Activated CD8-positive, alpha-beta memory T cell treated with anti-CD3 and anti-CD28 coated beads for 36 hours (primary cell): ENCODE results near the gene ABHD14A. TPM values are rescaled to one million over a fixed set of nuclear protein-coding genes. Genes with fewer than 3 reads are reported as not detected.

ENCODE experiments used
- CTCF ChIA-PET: fragments of 350-600 bp; sonication (Branson Sonifier 250); formaldehyde crosslinking; loops from one replicate; lab custom pipeline; 2021; ENCODE audit warnings: antibody characterized with exemption; lab: Charles Lee
- POLR2A ChIA-PET: fragments of 350-600 bp; sonication (Branson Sonifier 250); formaldehyde crosslinking; loops from one replicate; lab custom pipeline; 2021; ENCODE audit warnings: antibody characterized with exemption; lab: Charles Lee
- total RNA-seq, 2 experiments: library from RNA; stranded (reverse); gene quantifications; one replicate each; pipeline ENCODE4 v1.2.3, GENCODE V29; 2021

ABHD14A gene
- total RNA-seq, 2 experiments from 2014 or later, result 14.4 to 14.5 TPM

DNA sequence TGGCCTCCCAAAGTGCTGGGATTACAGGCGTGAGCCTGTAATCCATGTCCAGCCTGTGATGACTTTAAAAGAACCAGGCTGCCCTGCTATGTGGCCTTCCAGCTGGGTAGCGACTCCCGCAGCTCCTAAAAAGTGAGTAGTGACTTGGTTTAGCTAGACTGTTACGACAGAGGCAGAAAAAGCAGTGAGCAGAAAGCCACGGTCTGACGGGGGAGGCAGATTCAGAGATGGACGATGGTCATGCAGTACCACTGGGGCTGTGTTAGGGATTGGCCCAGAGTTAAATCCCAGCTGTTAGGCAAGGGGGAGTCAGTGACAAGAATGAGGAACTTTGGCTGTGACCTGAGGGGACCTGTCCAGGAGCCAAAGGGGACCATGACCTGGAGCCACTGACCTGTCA lies 23.9 kb downstream of the ABHD14A start:
- ChIA-PET CTCF (interaction anchor here (0.9 to 1.4 kb wide), 3 partner anchors 55 to 144 kb away, joined by 3 to 5 read pairs (median 3); no protein-coding TSS in a partner anchor), POLR2A (interaction anchor here (0.6 kb wide), 1 partner anchor 25 kb away, joined by 3 read pairs; the partner anchor contains the start of gene ABHD14B)

DNA sequence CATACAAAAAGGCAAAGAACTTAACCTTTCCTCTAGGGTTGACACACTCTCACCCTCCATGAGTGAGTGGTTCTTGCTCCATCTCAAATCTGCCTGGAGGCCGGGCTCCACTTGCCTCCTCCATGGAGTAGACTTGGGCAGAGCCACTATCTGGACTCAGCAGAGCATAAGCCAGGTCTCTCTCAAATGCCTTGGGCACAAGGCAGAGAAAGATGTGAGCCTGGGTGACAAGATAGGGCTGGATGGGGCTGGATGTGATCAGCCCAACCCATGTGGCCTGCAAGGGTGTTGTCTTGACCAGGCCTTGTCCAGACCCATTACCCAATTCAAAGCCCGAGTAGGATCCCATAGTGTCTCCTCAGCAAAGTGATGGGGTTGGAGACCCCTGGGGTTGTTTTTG lies 25.0 kb downstream of the ABHD14A start:
- POLR2A ChIA-PET, result no interaction called here
- CTCF ChIA-PET, result interaction anchor here (2.7 to 5.3 kb wide), 3 partner anchors 54 to 146 kb away, joined by 25 to 42 read pairs (median 41); partner anchors contain the start of gene DUSP7

- CTCF ChIA-PET, result interaction anchor here (0.6 to 5.3 kb wide), 28 partner anchors 11 to 362 kb away, joined by 3 to 42 read pairs (median 4); partner anchors contain the start of genes ABHD14B, ACY1, DUSP7 and PARP3
- POLR2A ChIA-PET, result interaction anchor here (0.6 kb wide), 1 partner anchor 130 kb away, joined by 3 read pairs; no protein-coding TSS in a partner anchor
These were observed 26.6 kb downstream of the ABHD14A start for GRCh38 chr3:52001443-52001974.

GRCh38 chr3:52002748-52003147 lies 27.9 kb downstream of the ABHD14A start:
- CTCF ChIA-PET, result interaction anchor here (1.0 to 5.3 kb wide), 9 partner anchors 39 to 179 kb away, joined by 3 to 42 read pairs (median 4); partner anchors contain the start of genes PARP3 and RRP9

DNA sequence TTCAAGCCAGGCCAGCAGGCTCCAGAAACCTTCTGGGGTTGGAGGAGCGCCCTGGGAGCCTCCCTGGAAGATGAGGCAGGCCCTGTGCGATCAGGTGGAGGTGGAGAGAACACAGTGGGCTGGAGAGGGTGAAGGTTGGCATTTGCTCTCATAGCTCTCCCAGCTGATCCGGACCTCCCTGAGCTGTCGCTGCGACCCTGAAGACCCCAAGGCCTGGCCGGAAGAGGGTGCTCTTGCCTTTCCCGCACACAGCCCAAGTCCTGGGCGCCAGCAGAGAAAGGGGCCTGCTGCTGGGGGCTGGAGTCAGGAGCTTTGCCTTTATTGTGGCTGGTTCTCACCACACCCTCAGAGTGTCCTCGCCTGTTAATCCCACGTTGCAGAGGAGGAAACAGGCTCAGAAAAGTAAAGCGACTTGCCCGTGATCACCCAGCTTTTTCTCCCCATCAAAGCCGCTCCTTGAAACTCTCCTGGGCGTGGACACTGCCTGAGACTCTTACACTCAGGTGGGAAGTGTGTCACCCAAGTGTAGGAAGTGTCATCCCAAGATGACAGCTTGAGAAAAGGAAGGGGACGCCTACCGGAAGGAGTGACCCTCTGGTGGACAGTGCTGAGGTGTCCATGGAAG lies 29.4 kb downstream of the ABHD14A start:
- ChIA-PET CTCF (interaction anchor here (1.1 to 5.3 kb wide), 3 partner anchors 49 to 142 kb away, joined by 5 to 41 read pairs (median 8); no protein-coding TSS in a partner anchor), POLR2A (interaction anchor here (0.6 kb wide), 1 partner anchor 37 kb away, joined by 4 read pairs; no protein-coding TSS in a partner anchor)

More at GRCh38 chr3:52002748-52003147, 27.9 kb downstream of the ABHD14A start:
- POLR2A ChIA-PET, result no interaction called here

DNA sequence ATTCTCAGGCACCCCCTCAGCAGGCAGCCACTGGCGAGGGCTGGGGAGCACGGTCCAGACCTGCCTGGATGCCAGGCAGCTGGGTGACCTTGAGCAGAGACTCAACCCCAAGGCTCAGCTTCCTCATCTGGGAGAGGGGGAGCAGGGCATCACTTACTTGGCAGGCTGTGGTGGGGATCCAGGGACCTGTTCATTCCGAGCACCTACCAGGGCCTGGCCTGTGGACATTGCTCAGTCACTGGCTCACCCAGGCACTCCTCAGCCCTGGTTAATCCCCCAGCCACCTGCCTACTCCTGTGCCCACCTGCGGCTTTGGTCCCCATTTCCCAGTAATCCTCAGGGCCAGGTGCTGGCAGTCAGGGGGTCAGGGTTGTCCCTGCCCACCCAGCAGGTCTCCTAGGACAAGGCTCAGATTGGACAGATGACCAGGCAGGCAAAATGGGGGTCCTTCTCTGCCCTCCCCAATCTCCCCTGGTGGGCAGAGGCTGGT lies 30.1 kb downstream of the ABHD14A start:
- ChIA-PET POLR2A (no interaction called here), CTCF (interaction anchor here (1.7 to 5.3 kb wide), 2 partner anchors 118 to 141 kb away, joined by 8 to 41 read pairs; no protein-coding TSS in a partner anchor)

- ChIA-PET POLR2A (no interaction called here), CTCF (no interaction called here)
These were observed 30.7 kb downstream of the ABHD14A start for GRCh38 chr3:52005571-52005986.

GRCh38 chr3:52006017-52006819 lies 31.4 kb downstream of the ABHD14A start:
- CTCF ChIA-PET, result no interaction called here
- POLR2A ChIA-PET, result no interaction called here

DNA sequence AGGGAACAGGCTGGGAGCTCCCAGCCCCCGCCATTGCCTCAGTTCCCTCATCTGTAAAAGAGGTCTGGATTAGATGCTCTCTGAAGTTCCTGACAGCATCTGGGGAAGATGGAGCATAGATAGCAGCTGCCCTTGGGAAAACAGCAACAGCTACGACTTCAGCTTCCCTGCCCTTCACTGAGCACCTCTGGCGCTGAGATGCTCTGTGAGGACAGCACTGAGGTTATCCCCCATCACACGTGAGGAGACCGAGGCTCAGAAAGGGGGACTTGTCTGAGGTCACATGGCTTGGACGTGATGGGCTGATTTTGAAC lies 31.9 kb downstream of the ABHD14A start:
- CTCF ChIA-PET, result no interaction called here
- POLR2A ChIA-PET, result no interaction called here

GRCh38 chr3:52007291-52007690 lies 32.4 kb downstream of the ABHD14A start:
- POLR2A ChIA-PET, result no interaction called here
- CTCF ChIA-PET, result interaction anchor here (0.6 kb wide), 1 partner anchor 124 kb away, joined by 7 read pairs; no protein-coding TSS in a partner anchor

- POLR2A ChIA-PET, result no interaction called here
These were observed 35.6 kb downstream of the ABHD14A start for GRCh38 chr3:52010431-52010830.

GRCh38 chr3:52012699-52013098 lies 37.8 kb downstream of the ABHD14A start:
- ChIA-PET POLR2A (no interaction called here), CTCF (interaction anchor here (1.9 kb wide), 1 partner anchor 11 kb away, joined by 7 read pairs; no protein-coding TSS in a partner anchor)

More at GRCh38 chr3:52010431-52010830, 35.6 kb downstream of the ABHD14A start:
- CTCF ChIA-PET, result no interaction called here

GRCh38 chr3:52013802-52014598 lies 39.1 kb downstream of the ABHD14A start:
- ChIA-PET POLR2A (no interaction called here), CTCF (no interaction called here)

- CTCF ChIA-PET, result no interaction called here
- POLR2A ChIA-PET, result no interaction called here
These were observed 39.7 kb downstream of the ABHD14A start for GRCh38 chr3:52014613-52015012.

DNA sequence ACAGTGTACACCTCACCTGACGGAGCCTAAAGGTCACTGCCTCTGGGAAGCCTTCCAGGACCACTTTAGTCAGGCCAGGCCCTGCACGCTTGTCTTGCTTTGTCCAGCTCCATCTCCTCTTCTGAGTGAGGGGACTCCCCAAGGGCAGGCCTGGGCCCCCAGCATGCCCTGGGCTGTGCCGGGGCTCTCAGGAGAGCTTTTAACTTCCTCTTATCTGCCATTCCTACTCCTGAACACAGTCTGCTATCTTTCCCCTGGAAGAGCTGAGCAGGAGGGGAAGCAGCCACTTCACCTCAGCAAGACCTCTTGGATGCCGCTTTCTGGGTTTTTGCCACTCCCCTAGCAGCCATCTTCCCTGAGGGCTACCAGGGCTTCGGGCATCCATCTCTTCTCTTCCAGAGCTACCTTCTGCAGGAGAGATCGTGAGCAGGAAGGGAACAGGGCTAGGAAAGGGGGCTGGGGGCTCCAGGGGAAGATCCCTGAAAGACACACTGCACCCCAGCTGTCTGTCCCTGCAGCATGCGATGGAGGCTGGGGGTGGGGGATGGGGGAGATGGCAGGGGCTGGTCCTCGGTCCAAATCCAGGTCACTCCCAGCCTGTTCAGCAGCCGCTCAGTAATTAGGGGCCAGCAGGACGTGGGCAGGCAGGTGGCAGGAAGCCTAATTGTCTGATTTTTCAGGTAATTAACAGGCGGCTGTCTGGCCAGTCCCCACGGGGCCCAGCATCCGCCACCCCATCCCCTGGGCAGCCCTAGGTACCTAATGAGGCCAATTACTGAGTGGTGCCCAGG lies 40.8 kb downstream of the ABHD14A start:
- ChIA-PET CTCF (no interaction called here), POLR2A (no interaction called here)

GRCh38 chr3:52017586-52017985 lies 42.7 kb downstream of the ABHD14A start:
- ChIA-PET POLR2A (no interaction called here), CTCF (interaction anchor here (0.9 kb wide), 1 partner anchor 16 kb away, joined by 3 read pairs; no protein-coding TSS in a partner anchor)

GRCh38 chr3:52018319-52019000 lies 43.6 kb downstream of the ABHD14A start:
- CTCF ChIA-PET, result no interaction called here
- POLR2A ChIA-PET, result no interaction called here
